Thyroid gland (tissue), 4 donors: ENCODE measurements around the gene CSF1R. TPM values are rescaled to one million over a fixed set of nuclear protein-coding genes. Genes with fewer than 3 reads are reported as not detected.

ENCODE experiments used
- DNase-seq, 2 donors: peaks; one replicate each; pipeline ENCODE4 v3.0.0-alpha.2; 2019
- H3K27ac ChIP-seq, 3 donors: fragments of 200-600 bp; sonication (generic); 1 replicate in 2 of 3; 2 replicates in 1 of 3; pipeline ENCODE4 v1.5.1; 2016 to 2019; ENCODE audit warnings: mild to moderate bottlenecking in 1 of 3, moderate library complexity in 1 of 3
- H3K27me3 ChIP-seq: fragments of 200-600 bp; sonication (generic); one replicate; pipeline ENCODE4 v1.5.1; 2019
- H3K36me3 ChIP-seq, 2 donors: fragments of 200-600 bp; sonication (generic); one replicate each; pipeline ENCODE4 v1.5.1; 2016 to 2019
- H3K4me1 ChIP-seq, 2 donors: fragments of 200-600 bp; sonication (generic); one replicate each; pipeline ENCODE4 v1.5.1; 2017 to 2019
- H3K4me3 ChIP-seq, 3 donors: fragments of 200-600 bp; sonication (generic); replicated peaks in 1 of 3; 1 replicate in 2 of 3; 2 replicates in 1 of 3; pipeline ENCODE4 v1.5.1; 2016; ENCODE audit warnings: mild to moderate bottlenecking in 1 of 3
- H3K9me3 ChIP-seq: fragments of 200-600 bp; sonication (generic); one replicate; pipeline ENCODE4 v1.5.1; 2017
- POLR2A ChIP-seq, 2 donors: fragments of 450-650 bp; IDR thresholded peaks; one replicate each; pipeline ENCODE4 v1.6.1; 2017; ENCODE audit warnings: antibody characterized with exemption in 2 of 2, mild to moderate bottlenecking in 2 of 2, moderate library complexity in 1 of 2
- WGBS, 2 donors: methylation state at CpG; one replicate each; pipeline ENCODE4 v1.1.5; 2017; 5-methylcytosine and 5-hydroxymethylcytosine counted together
- intact Hi-C: fragments of 100-400 bp; cut with DNase I; formaldehyde crosslinking; loops from one replicate; pipeline ENCODE4 v1.15.1; 2023
- total RNA-seq, 4 donors: library from RNA; depleted of rRNA; stranded (reverse); fragments of >200 nt; gene quantifications; one replicate each; pipeline ENCODE4 v1.2.3, GENCODE V29; 2016
- TF ChIP-seq, protein P1 (sequence below), 6 experiments: fragments of 200-600 bp in 3 of 6; fragments of 450-650 bp in 3 of 6; sonication (generic) in 3 of 6; IDR thresholded peaks; one replicate each; pipeline ENCODE4 v1.5.1; 2016 to 2019; ENCODE audit warnings: antibody characterized with exemption in 6 of 6, mild to moderate bottlenecking in 2 of 6, inconsistent platforms in 1 of 6, moderate library complexity in 1 of 6

CSF1R gene
- total RNA-seq, 4 donors from 2014 or later, result 9.1 to 14.1 (median 11.4) TPM

DNA sequence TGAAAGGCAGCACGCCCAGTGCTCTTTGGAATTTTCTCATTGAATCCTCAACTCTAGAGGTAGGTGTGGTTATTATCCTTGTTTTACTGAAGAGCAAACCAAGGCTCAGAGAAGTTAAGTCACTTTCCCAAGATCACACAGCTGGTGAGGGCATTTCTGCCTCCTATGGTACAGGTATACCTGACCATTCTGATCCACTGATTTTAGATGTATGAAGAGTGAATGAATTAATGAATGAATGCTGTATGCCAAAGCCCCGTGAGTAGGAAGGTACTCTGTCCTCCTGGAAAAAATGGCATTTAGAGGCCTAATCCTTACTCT lies 18.2 kb upstream of the CSF1R start:
- DNase-seq, result no peak
- no peak for TF ChIP-seq POLR2A (IDR thresholded peaks at IDR 0.05)
- no peak overlapping the region for H3K27ac ChIP-seq
- H3K36me3 ChIP-seq, result no peaks in the 10 kb centered on the region
- no peak overlapping the region for H3K4me3 ChIP-seq
- H3K27me3 ChIP-seq, result no peaks in the 10 kb centered on the region
- 87 to 91% methylated on average over 2 of the region's 2 CpGs for WGBS, 2 donors
- H3K4me1 ChIP-seq, result no peaks in the 10 kb centered on the region
- H3K9me3 ChIP-seq, result no peaks in the 10 kb centered on the region
- intact Hi-C loops, result no loop called here

DNA sequence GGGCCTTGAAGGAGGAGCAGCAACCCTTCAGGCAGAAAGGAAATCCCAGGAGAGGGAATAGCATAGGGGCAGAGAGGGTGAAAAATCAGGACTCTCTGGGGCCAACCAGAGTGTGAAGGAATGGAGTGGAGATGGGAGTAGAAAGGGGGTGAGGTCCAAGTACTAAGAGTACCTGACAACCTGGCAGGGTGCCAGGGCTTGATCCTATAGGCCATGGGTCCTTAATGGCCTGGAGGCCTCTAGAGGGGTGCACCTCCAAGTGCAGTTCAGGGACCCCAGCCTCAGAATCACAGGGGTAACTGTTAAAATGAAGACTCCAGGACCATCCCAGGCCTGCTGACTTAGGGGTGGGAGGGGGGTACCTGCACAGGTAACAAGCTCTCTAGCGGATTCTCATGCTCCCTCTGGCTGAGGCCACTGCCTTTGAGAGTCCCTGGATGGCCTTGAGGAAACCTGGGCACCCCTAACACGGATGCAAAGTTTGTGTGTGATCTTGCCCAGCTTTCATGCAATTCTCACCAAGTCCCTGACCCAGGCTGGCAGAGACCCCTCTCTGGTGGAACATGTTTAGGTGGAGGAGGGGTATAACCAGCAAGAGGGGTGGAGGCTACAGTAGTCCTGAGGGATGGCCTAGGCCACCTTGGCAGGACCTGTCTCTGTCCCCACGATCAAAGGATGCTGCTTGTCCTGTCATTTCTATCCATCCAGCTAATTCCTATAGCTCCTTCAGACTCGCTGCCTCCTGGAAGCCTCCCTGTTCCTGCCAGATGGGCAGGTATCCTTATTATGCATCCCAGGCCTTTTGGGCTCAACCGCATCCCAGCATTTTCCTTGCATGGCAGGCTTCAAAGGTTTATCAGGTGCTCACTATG lies 17.6 kb upstream of the CSF1R start:
- TF ChIP-seq, protein P1, sequence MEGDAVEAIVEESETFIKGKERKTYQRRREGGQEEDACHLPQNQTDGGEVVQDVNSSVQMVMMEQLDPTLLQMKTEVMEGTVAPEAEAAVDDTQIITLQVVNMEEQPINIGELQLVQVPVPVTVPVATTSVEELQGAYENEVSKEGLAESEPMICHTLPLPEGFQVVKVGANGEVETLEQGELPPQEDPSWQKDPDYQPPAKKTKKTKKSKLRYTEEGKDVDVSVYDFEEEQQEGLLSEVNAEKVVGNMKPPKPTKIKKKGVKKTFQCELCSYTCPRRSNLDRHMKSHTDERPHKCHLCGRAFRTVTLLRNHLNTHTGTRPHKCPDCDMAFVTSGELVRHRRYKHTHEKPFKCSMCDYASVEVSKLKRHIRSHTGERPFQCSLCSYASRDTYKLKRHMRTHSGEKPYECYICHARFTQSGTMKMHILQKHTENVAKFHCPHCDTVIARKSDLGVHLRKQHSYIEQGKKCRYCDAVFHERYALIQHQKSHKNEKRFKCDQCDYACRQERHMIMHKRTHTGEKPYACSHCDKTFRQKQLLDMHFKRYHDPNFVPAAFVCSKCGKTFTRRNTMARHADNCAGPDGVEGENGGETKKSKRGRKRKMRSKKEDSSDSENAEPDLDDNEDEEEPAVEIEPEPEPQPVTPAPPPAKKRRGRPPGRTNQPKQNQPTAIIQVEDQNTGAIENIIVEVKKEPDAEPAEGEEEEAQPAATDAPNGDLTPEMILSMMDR (IDR thresholded peaks at IDR 0.05), result no peak
- no peak for TF ChIP-seq POLR2A (IDR thresholded peaks at IDR 0.05)
- Histone ChIP-seq H3K36me3 (no peaks in the 10 kb centered on the region), H3K27me3 (no peaks in the 10 kb centered on the region), H3K4me1 (no peaks in the 10 kb centered on the region), H3K9me3 (no peaks in the 10 kb centered on the region), H3K4me3 (no peak overlapping the region), H3K27ac (no peak overlapping the region)
- WGBS, 2 donors, result 81 to 97% methylated on average over 5 of the region's 5 CpGs
- intact Hi-C loops, result no loop called here
- no peak for DNase-seq

DNA sequence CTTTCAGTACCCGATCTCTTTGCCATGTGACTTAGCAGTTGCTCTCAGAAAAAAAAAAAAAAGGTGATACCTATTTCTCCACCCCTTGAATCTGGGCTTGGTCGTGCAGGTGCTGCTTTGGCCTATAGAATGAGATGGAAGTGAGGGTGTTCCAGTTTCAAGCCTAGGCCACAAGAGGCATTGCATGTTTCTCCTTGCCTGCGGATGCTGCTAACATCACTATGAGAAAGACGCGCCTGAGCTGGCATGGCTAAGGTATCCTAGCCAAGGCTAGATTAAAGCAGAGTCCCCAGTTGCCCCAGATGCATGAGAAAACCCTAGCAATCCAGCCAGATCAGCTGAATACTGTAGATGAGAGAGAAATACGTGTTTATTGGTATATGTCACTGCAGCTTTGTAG lies 14.7 kb upstream of the CSF1R start:
- TF ChIP-seq POLR2A (IDR thresholded peaks at IDR 0.05), result no peak
- H3K4me3 ChIP-seq, result no peak overlapping the region

DNA sequence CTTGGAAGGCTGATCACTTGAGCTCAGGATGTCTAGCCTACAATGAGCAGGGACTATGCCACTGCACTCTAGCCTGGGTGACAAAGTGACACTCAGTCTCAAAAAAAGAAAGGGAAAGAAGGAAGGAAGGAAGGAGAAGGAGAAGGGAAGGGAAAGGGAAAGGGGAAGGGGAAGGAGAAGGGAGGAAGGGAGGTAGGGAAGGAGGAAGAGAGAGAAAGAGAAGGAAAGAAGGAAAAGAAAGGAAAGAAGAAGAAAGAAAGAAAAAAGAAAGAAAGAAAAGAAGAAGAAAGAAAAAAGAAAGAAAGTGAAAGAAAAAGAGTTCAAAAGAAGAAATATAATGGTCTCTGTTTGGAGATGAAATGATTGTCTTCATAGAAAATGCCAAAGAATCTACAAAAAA lies 10.8 kb upstream of the CSF1R start:
- H3K27me3 ChIP-seq, result no peaks in the 10 kb centered on the region
- no peaks in the 10 kb centered on the region for H3K4me1 ChIP-seq
- no peak for DNase-seq
- H3K36me3 ChIP-seq, result no peaks in the 10 kb centered on the region
- intact Hi-C loops, result no loop called here
- no peaks in the 10 kb centered on the region for H3K9me3 ChIP-seq
- H3K4me3 ChIP-seq, result no peak overlapping the region
- TF ChIP-seq POLR2A (IDR thresholded peaks at IDR 0.05), result no peak
- TF ChIP-seq, protein P1 (IDR thresholded peaks at IDR 0.05), result no peak
- H3K27ac ChIP-seq, result no peak overlapping the region

More for the DNA sequence above, 14.7 kb upstream of the CSF1R start:
- no peaks in the 10 kb centered on the region for H3K36me3 ChIP-seq
- DNase-seq, result no peak
- no peaks in the 10 kb centered on the region for H3K27me3 ChIP-seq
- 74 to 87% methylated on average over 6 of the region's 6 CpGs for WGBS, 2 donors
- intact Hi-C loops, result no loop called here
- H3K27ac ChIP-seq, result no peak overlapping the region
- H3K4me1 ChIP-seq, result no peaks in the 10 kb centered on the region
- H3K9me3 ChIP-seq, result no peaks in the 10 kb centered on the region

DNA sequence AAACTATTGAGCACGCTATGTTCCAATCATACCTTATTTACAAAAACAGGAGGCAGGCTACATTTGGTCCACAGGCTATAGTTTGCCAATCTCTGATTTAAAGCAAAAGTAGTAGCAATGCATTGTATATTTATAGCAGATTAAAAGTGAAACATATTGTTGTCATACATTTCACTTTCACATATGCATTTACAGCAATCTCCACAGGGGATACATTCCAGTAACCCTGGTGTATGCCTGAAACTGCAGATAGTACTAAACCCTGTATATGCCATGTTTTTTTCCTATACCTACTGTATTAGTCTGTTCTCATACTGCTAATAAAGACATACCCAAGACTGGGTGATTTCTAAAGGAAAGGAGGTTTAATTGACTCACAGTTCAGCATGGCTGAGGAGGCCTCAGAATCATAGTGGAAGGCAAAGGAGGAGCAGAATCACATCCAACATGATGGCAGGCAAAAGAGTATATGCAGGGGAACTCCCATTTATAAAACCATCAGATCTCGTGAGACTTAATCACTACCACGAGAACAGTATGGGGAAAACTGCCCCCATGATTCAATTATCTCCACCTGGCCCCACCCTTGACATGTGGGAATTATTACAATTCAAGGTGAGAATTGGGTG lies 5.9 kb upstream of the CSF1R start:
- WGBS, 2 donors, result 78 to 93% methylated on average over 3 of the region's 3 CpGs
- intact Hi-C loops, result no loop called here
- H3K4me3 ChIP-seq, result no peak overlapping the region

More for the DNA sequence above, 5.9 kb upstream of the CSF1R start:
- TF ChIP-seq, protein P1 (IDR thresholded peaks at IDR 0.05), result no peak
- no peak for TF ChIP-seq POLR2A (IDR thresholded peaks at IDR 0.05)
- no peaks in the 10 kb centered on the region for H3K27me3 ChIP-seq
- no peaks in the 10 kb centered on the region for H3K36me3 ChIP-seq
- H3K4me1 ChIP-seq, result no peaks in the 10 kb centered on the region
- H3K9me3 ChIP-seq, result no peaks in the 10 kb centered on the region
- DNase-seq, result no peak
- H3K27ac ChIP-seq, result no peak overlapping the region
